Body of pancreas (tissue), 4 donors: ENCODE data around the gene CACNA2D3. TPM values are rescaled to one million over a fixed set of nuclear protein-coding genes. Genes with fewer than 3 reads are reported as not detected.

Source experiments
- ATAC-seq: fragments of 150-250 bp; one replicate; pipeline ENCODE4 v1.9.1; 2016
- DNase-seq, 4 donors: peaks; one replicate each; pipeline ENCODE4 v3.0.0-alpha.2; 2019
- H3K27ac ChIP-seq, 4 donors: fragments of 200-600 bp; sonication (generic); 1 replicate in 3 of 4; 2 replicates in 1 of 4; pipeline versions ENCODE4 v1.5.1 to v1.6.1; 2016 to 2019; ENCODE audit warnings: mild to moderate bottlenecking in 1 of 4, mixed read lengths in 1 of 4, moderate library complexity in 1 of 4
- H3K27me3 ChIP-seq, 2 donors: fragments of 200-600 bp; sonication (generic); one replicate each; pipeline ENCODE4 v1.6.0; 2016; ENCODE audit warnings: mild to moderate bottlenecking in 1 of 2
- H3K36me3 ChIP-seq, 2 donors: fragments of 200-600 bp; sonication (generic); replicated peaks in 1 of 2; 2 replicates each; pipeline ENCODE4 v1.5.1; 2016; ENCODE audit warnings: low read depth in 2 of 2; ENCODE audit not compliant: insufficient read depth in 1 of 2
- H3K4me1 ChIP-seq: fragments of 200-600 bp; sonication (generic); one replicate; pipeline ENCODE4 v1.6.0; 2016
- H3K4me3 ChIP-seq, 2 donors: fragments of 200-600 bp; sonication (generic); 1 replicate in 1 of 2; 2 replicates in 1 of 2; pipeline ENCODE4 v1.5.1; 2016 to 2019
- H3K9me3 ChIP-seq, 3 donors: fragments of 200-600 bp; sonication (generic); 1 replicate in 2 of 3; 2 replicates in 1 of 3; pipeline ENCODE4 v1.5.1; 2016
- CTCF ChIP-seq, 7 experiments: fragments of 450-650 bp in 4 of 7; fragments of 200-600 bp in 3 of 7; sonication (generic) in 3 of 7; IDR thresholded peaks; one replicate each; pipeline ENCODE4 v1.5.1; 2016 to 2019; ENCODE audit warnings: antibody characterized with exemption in 7 of 7
- POLR2A ChIP-seq, 3 donors: fragments of 450-650 bp; IDR thresholded peaks; one replicate each; pipeline ENCODE4 v1.6.1; 2016; ENCODE audit warnings: antibody characterized with exemption in 3 of 3, mild to moderate bottlenecking in 2 of 3
- WGBS, 2 donors: methylation state at CpG; one replicate each; pipeline ENCODE4 v1.1.5; 2017; 5-methylcytosine and 5-hydroxymethylcytosine counted together
- intact Hi-C: fragments of 100-400 bp; cut with DNase I; formaldehyde crosslinking; loops from one replicate; pipeline ENCODE4 v1.15.1; 2023
- total RNA-seq, 2 donors: library from RNA; depleted of rRNA; stranded (reverse); fragments of >200 nt; gene quantifications; one replicate each; pipeline ENCODE4 v1.1.0, GENCODE V29; 2016

CACNA2D3 gene
- total RNA-seq, 2 donors from 2014 or later, result not detected

- no peak overlapping the region for H3K27ac ChIP-seq
- H3K9me3 ChIP-seq, result no peaks in the 10 kb centered on the region
- H3K27me3 ChIP-seq, result no peaks in the 10 kb centered on the region
- ATAC-seq, result no peak
- no peaks in the 10 kb centered on the region for H3K4me1 ChIP-seq
- 67 to 69% methylated on average over 17 to 19 of the region's 19 CpGs for WGBS, 2 donors
- DNase-seq, result no peak
- no peak overlapping the region for H3K4me3 ChIP-seq
- intact Hi-C loops, result no loop called here
- no peaks in the 10 kb centered on the region for H3K36me3 ChIP-seq
- TF ChIP-seq POLR2A (IDR thresholded peaks at IDR 0.05), result no peak
- no peak for TF ChIP-seq CTCF (IDR thresholded peaks at IDR 0.05)
Measured at GRCh38 chr3:54550221-54550977, 428.0 kb downstream of the CACNA2D3 start.

GRCh38 chr3:54556630-54557029 lies 434.3 kb downstream of the CACNA2D3 start:
- intact Hi-C loops, result no loop called here
- no peaks in the 10 kb centered on the region for H3K9me3 ChIP-seq
- no peaks in the 10 kb centered on the region for H3K36me3 ChIP-seq
- WGBS, 2 donors, result 24 to 30% methylated on average over 4 of the region's 4 CpGs
- no peaks in the 10 kb centered on the region for H3K27me3 ChIP-seq
- no peak for TF ChIP-seq POLR2A (IDR thresholded peaks at IDR 0.05)
- no peak for TF ChIP-seq CTCF (IDR thresholded peaks at IDR 0.05)
- DNase-seq, result no peak
- ATAC-seq, result no peak
- H3K4me3 ChIP-seq, result no peak overlapping the region
- H3K4me1 ChIP-seq, result no peaks in the 10 kb centered on the region
- H3K27ac ChIP-seq, result no peak overlapping the region

GRCh38 chr3:54557538-54558428 lies 435.4 kb downstream of the CACNA2D3 start:
- Histone ChIP-seq H3K27ac (no peak overlapping the region), H3K4me1 (no peaks in the 10 kb centered on the region), H3K27me3 (no peaks in the 10 kb centered on the region), H3K4me3 (no peak overlapping the region), H3K36me3 (no peaks in the 10 kb centered on the region), H3K9me3 (no peaks in the 10 kb centered on the region)
- DNase-seq (no peak), ATAC-seq (no peak)
- 64 to 71% methylated on average over 12 of the region's 12 CpGs for WGBS, 2 donors
- intact Hi-C loops, result no loop called here
- no peak for TF ChIP-seq POLR2A (IDR thresholded peaks at IDR 0.05)
- no peak for TF ChIP-seq CTCF (IDR thresholded peaks at IDR 0.05)

GRCh38 chr3:54563501-54564200 lies 441.3 kb downstream of the CACNA2D3 start:
- no peak for TF ChIP-seq CTCF (IDR thresholded peaks at IDR 0.05)
- no peak for TF ChIP-seq POLR2A (IDR thresholded peaks at IDR 0.05)
- no peak overlapping the region for H3K27ac ChIP-seq
- intact Hi-C loops, result no loop called here
- DNase-seq, result no peak
- H3K4me3 ChIP-seq, result no peak overlapping the region
- no peaks in the 10 kb centered on the region for H3K4me1 ChIP-seq
- no peaks in the 10 kb centered on the region for H3K9me3 ChIP-seq
- no peak for ATAC-seq
- WGBS, 2 donors, result 51 to 55% methylated on average over 12 of the region's 12 CpGs
- H3K27me3 ChIP-seq, result no peaks in the 10 kb centered on the region
- H3K36me3 ChIP-seq, result no peaks in the 10 kb centered on the region
